Lower leg skin (tissue), 4 donors: ENCODE results near the gene CYP26B1. TPM values are rescaled to one million over a fixed set of nuclear protein-coding genes. Genes with fewer than 3 reads are reported as not detected.

Source experiments
- DNase-seq, 2 donors: peaks; one replicate each; pipeline ENCODE4 v3.0.0-alpha.2; 2019; ENCODE audit warnings: low spot score in 2 of 2
- H3K4me3 ChIP-seq: fragments of 200-600 bp; sonication (generic); 2 replicates; pipeline ENCODE4 v1.5.1; 2017; ENCODE audit warnings: mild to moderate bottlenecking, low read depth; ENCODE audit not compliant: poor library complexity, severe bottlenecking
- POLR2A ChIP-seq, 2 donors: fragments of 450-650 bp; IDR thresholded peaks; one replicate each; pipeline ENCODE4 v1.6.1; 2016 to 2017; ENCODE audit warnings: antibody characterized with exemption in 2 of 2, mild to moderate bottlenecking in 1 of 2, moderate library complexity in 1 of 2
- WGBS, 2 donors: methylation state at CpG; one replicate each; pipeline ENCODE4 v1.1.5; 2018; 5-methylcytosine and 5-hydroxymethylcytosine counted together
- intact Hi-C: fragments of 100-400 bp; cut with DNase I; formaldehyde crosslinking; loops from one replicate; pipeline ENCODE4 v1.15.0; 2023; ENCODE audit warnings: low total_unique reads
- total RNA-seq, 4 donors: library from RNA; depleted of rRNA; stranded (reverse); fragments of >200 nt; gene quantifications; one replicate each; pipeline ENCODE4 v1.1.0, GENCODE V29; 2016
- TF ChIP-seq, protein P1 (sequence below), 3 donors: fragments of 450-650 bp; IDR thresholded peaks; one replicate each; pipeline ENCODE4 v1.5.1; 2016; ENCODE audit warnings: antibody characterized with exemption in 3 of 3, mild to moderate bottlenecking in 3 of 3, moderate library complexity in 2 of 3

CYP26B1 gene
- total RNA-seq, 4 donors from 2014 or later = 51.6 to 93.0 (median 73.6) TPM

DNA sequence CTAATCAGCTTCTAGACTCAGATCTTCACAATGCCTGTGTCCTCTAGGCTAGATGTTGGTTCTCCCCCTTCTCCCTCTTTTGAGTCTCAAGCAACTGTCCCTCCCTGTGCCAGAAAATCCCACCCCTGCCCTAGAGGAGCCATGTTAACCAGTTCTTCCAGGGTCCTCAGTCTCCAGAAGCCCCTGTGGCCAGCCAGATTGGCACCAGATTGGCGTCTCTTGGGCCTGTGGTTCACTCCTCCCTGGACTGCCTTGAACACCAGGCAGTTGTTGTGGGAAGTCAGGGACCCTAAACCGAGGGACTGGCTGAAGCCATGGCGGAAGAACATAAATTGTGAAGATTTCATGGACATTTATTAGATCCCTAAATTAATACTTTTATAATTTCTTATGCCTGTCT lies 36.6 kb downstream of the CYP26B1 start:
- TF ChIP-seq, protein P1, sequence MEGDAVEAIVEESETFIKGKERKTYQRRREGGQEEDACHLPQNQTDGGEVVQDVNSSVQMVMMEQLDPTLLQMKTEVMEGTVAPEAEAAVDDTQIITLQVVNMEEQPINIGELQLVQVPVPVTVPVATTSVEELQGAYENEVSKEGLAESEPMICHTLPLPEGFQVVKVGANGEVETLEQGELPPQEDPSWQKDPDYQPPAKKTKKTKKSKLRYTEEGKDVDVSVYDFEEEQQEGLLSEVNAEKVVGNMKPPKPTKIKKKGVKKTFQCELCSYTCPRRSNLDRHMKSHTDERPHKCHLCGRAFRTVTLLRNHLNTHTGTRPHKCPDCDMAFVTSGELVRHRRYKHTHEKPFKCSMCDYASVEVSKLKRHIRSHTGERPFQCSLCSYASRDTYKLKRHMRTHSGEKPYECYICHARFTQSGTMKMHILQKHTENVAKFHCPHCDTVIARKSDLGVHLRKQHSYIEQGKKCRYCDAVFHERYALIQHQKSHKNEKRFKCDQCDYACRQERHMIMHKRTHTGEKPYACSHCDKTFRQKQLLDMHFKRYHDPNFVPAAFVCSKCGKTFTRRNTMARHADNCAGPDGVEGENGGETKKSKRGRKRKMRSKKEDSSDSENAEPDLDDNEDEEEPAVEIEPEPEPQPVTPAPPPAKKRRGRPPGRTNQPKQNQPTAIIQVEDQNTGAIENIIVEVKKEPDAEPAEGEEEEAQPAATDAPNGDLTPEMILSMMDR (IDR thresholded peaks at IDR 0.05) = no peak
- no peak for TF ChIP-seq POLR2A (IDR thresholded peaks at IDR 0.05)
- intact Hi-C loops = no loop called here
- WGBS, 2 donors = 98% methylated on average over 3 of the region's 3 CpGs

DNA sequence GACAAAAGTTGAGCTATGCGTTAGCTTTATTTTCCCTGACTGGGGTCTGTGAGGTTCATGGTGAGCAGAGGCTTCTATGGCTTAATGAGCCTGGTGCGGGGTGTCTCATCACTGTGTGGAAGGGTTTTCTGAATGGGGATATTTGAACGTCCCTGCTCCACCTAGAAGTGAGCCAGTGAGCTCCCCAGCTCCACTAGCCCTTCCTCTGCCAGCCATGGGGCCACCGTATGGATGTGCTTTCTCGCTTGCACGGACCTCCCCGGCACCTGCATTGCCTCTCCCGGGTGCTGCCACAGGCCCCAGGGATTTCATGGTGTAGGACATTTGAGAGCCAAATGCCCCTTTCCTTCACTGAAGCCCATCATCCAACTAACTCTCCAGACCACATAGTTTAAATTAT lies 37.8 kb downstream of the CYP26B1 start:
- intact Hi-C loops = no loop called here
- 89 to 95% methylated on average over 8 of the region's 8 CpGs for WGBS, 2 donors
- no peak for TF ChIP-seq POLR2A (IDR thresholded peaks at IDR 0.05)
- TF ChIP-seq, protein P1 (IDR thresholded peaks at IDR 0.05) = no peak
- DNase-seq = peak; percentile 5 to 67
- H3K4me3 ChIP-seq = no peak overlapping the region

More for the DNA sequence above, 36.6 kb downstream of the CYP26B1 start:
- DNase-seq = peak; percentile 1 to 56
- H3K4me3 ChIP-seq = no peak overlapping the region

DNA sequence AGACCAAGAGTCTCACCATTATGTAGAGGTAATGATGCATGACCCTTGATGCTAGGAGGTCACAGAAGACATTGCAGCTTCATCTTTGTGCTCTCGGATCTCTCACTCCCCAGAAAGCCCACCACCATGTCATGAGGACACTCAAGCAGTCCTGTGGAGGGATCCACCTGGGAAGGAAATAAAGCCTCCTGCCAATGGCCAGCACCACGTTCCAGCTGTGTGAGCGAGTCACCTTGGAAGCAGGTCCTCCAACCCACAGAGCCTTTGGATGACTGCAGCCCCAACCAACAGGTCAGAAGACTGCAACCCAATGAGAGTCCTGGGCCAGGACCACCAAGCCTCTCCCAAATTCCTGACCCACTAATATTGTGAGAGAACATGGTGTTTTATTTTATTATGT lies 38.4 kb downstream of the CYP26B1 start:
- no peak overlapping the region for H3K4me3 ChIP-seq
- 84 to 89% methylated on average over 3 of the region's 3 CpGs for WGBS, 2 donors
- intact Hi-C loops = no loop called here
- DNase-seq = peak; percentile 10 to 70
- TF ChIP-seq POLR2A (IDR thresholded peaks at IDR 0.05) = no peak
- TF ChIP-seq, protein P1 (IDR thresholded peaks at IDR 0.05) = no peak

DNA sequence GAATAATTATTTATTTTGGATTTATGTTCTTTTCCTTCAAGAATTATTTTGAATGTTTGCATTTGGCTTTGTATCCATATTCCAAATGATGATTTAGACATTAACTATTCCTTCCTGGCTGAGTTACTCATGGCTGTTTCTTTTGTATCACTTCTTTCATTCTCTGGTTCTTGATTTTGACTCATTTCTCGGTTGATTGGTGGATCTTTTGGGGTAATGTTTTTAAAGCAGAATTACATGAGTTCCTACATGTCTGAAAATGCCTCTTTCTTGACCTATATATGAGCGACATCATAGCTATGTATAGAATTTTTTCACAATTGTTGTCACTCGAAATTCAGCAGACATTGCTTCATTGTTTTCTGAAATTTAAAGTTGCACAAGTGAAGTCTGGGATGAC lies 39.5 kb downstream of the CYP26B1 start:
- no peak for DNase-seq
- intact Hi-C loops = no loop called here
- 47 to 56% methylated on average over 3 of the region's 3 CpGs for WGBS, 2 donors
- H3K4me3 ChIP-seq = no peak overlapping the region
- no peak for TF ChIP-seq POLR2A (IDR thresholded peaks at IDR 0.05)

DNA sequence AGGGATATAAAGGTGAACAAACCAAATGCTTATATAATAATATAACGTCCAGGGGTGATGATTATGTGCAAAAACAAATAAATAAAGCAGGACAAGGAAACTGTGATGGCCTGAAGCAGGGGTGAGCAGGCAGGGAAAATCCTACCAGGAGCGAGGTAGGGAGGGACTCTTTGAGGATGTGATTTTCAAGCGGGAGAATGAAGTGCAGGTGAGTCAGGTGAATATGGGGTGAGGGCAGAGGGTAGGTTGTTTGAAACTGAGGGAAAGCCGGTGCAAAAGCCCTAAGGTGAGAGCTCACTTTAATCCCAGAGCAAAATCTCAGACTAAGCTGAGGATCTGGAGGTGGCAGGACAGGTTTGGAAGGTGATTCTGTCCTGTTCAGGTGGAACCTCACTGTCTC lies 40.7 kb downstream of the CYP26B1 start:
- 70 to 75% methylated on average over 4 of the region's 4 CpGs for WGBS, 2 donors
- intact Hi-C loops = no loop called here
- peak in 1 of 2 donors; percentile 13 for DNase-seq
- H3K4me3 ChIP-seq = no peak overlapping the region
- TF ChIP-seq, protein P1 (IDR thresholded peaks at IDR 0.05) = no peak
- no peak for TF ChIP-seq POLR2A (IDR thresholded peaks at IDR 0.05)

DNA sequence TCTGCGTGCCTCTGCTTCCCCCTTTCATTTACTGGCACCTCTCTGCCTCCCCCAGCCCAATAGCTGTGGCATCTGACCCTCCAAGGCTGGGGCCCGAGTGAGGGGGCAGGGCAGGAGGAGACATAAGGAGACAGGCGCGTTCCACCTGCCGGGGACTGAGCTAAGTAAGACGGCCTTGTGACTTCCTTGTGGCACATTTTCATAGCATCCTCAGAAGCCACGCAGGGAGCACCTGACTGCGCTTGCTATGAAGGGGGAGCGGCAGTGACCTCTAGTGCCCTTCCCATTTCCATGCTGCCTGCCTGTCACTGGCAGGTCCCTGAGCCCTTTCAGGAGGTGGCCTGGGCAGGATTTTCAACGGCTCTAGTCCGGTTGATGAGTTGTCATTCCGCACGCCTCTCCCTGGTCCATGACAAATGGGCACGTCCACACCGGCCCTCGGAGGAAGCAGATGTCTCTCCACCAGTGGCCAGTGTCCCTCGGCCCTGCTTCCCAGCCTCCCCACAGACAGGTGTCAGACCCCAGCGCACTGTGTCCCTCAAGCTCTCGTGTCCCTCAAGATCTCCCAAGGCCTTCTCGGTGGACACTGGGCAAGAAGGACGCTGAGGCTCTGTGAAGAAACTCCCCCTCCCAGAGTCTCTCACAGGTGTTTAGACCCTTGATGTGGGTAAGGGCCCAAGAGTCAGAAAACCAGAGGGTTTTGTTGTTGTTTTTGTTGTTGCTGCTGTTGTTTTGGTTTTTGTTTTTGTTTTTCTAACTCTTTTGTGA lies 42.7 kb downstream of the CYP26B1 start:
- 87 to 89% methylated on average over 16 to 18 of the region's 21 CpGs for WGBS, 2 donors
- DNase-seq = peak; percentile 8 to 70
- intact Hi-C loops = no loop called here

More for the DNA sequence above, 42.7 kb downstream of the CYP26B1 start:
- TF ChIP-seq, protein P1 (IDR thresholded peaks at IDR 0.05) = no peak
- TF ChIP-seq POLR2A (IDR thresholded peaks at IDR 0.05) = no peak
- no peak overlapping the region for H3K4me3 ChIP-seq
